Ishikawa (cell line): Measurements from ENCODE around the gene ADAMTS18.

Experiments
- CEBPB ChIP-seq: IDR thresholded peaks from 2 replicates; pipeline ENCODE4 v1.6.1; 2012
- CREB1 ChIP-seq: IDR thresholded peaks from 2 replicates; pipeline ENCODE4 v1.6.1; 2012; ENCODE audit warnings: low read depth
- EGR1 ChIP-seq: IDR thresholded peaks from 2 replicates; pipeline ENCODE4 v1.6.1; 2012
- EP300 ChIP-seq: IDR thresholded peaks from 2 replicates; pipeline ENCODE4 v1.6.1; 2012; ENCODE audit warnings: borderline replicate concordance
- FOXM1 ChIP-seq: IDR thresholded peaks from 2 replicates; pipeline ENCODE4 v1.6.1; 2012; ENCODE audit warnings: low read depth, borderline replicate concordance
- MAX ChIP-seq: IDR thresholded peaks from 2 replicates; pipeline ENCODE4 v1.6.1; 2012
- NFIC ChIP-seq: IDR thresholded peaks from 2 replicates; pipeline ENCODE4 v1.6.1; 2012
- RAD21 ChIP-seq: IDR thresholded peaks from 2 replicates; pipeline ENCODE4 v1.6.1; 2012; ENCODE audit warnings: low read depth
- REST ChIP-seq: IDR thresholded peaks from 2 replicates; pipeline ENCODE4 v1.6.1; 2012; ENCODE audit warnings: low read depth, mild to moderate bottlenecking
- TAF1 ChIP-seq: IDR thresholded peaks from 2 replicates; pipeline ENCODE4 v1.6.1; 2012; ENCODE audit warnings: low read depth, mild to moderate bottlenecking
- TCF12 ChIP-seq: IDR thresholded peaks from 2 replicates; pipeline ENCODE4 v1.6.1; 2012; ENCODE audit warnings: low read depth
- TEAD4 ChIP-seq: IDR thresholded peaks from 2 replicates; pipeline ENCODE4 v1.6.1; 2012
- USF1 ChIP-seq: IDR thresholded peaks from 2 replicates; pipeline ENCODE4 v1.6.1; 2012
- YY1 ChIP-seq: IDR thresholded peaks from 2 replicates; pipeline ENCODE4 v1.6.1; 2012; ENCODE audit warnings: low read depth
- ZBTB7A ChIP-seq: IDR thresholded peaks from 2 replicates; pipeline ENCODE4 v1.6.1; 2012; ENCODE audit warnings: low read depth

ADAMTS18 gene

GRCh38 chr16:77434530-77435271 lies at the start of gene ADAMTS18:
ADAMTS18 (minus strand) TSS chr16:77435034; CDS start chr16:77434695, 339 bp downstream.
- TF ChIP-seq NFIC = no peak
- no peak for TF ChIP-seq ZBTB7A
- TF ChIP-seq EGR1 = no peak
- TF ChIP-seq FOXM1 = no peak
- TF ChIP-seq USF1 = no peak
- TF ChIP-seq CEBPB = no peak
- no peak for TF ChIP-seq TEAD4
- TF ChIP-seq MAX = no peak
- TF ChIP-seq CREB1 = no peak
- TF ChIP-seq TCF12 = no peak
- TF ChIP-seq RAD21 = no peak
- TF ChIP-seq YY1 = no peak
- TF ChIP-seq EP300 = no peak
- no peak for TF ChIP-seq REST

- TF ChIP-seq NFIC = no peak
- TF ChIP-seq MAX = no peak
- TF ChIP-seq REST = no peak
- no peak for TF ChIP-seq TEAD4
- no peak for TF ChIP-seq EGR1
- TF ChIP-seq EP300 = no peak
- no peak for TF ChIP-seq TAF1
- no peak for TF ChIP-seq CREB1
- TF ChIP-seq FOXM1 = no peak
- TF ChIP-seq USF1 = no peak
- no peak for TF ChIP-seq ZBTB7A
- TF ChIP-seq CEBPB = no peak
- no peak for TF ChIP-seq TCF12
- no peak for TF ChIP-seq RAD21
- no peak for TF ChIP-seq YY1
Measured at GRCh38 chr16:77480681-77481315, 46.0 kb upstream of the ADAMTS18 start.

GRCh38 chr16:77472262-77472661 lies 37.4 kb upstream of the ADAMTS18 start:
- TF ChIP-seq MAX (no peak), TAF1 (no peak), TEAD4 (no peak), EGR1 (no peak), ZBTB7A (no peak), TCF12 (no peak), CREB1 (no peak), NFIC (no peak), YY1 (no peak), FOXM1 (no peak)

- no peak for TF ChIP-seq CREB1
- TF ChIP-seq TAF1 = no peak
- TF ChIP-seq REST = no peak
- TF ChIP-seq ZBTB7A = no peak
- no peak for TF ChIP-seq EP300
Measured at GRCh38 chr16:77470851-77471250, 36.0 kb upstream of the ADAMTS18 start.
